ENCODE data around the gene ACTMAP. TPM values are rescaled to one million over a fixed set of nuclear protein-coding genes. Genes with fewer than 3 reads are reported as not detected.
"Not testable (repeated sequence)": the region's sequence is repeated elsewhere in the genome, so short reads cannot be mapped to it uniquely, and the experiment has no call there.

ACTMAP gene
- total RNA-seq, 2 donors from 2014 or later: 3.0 to 4.2 TPM

DNA sequence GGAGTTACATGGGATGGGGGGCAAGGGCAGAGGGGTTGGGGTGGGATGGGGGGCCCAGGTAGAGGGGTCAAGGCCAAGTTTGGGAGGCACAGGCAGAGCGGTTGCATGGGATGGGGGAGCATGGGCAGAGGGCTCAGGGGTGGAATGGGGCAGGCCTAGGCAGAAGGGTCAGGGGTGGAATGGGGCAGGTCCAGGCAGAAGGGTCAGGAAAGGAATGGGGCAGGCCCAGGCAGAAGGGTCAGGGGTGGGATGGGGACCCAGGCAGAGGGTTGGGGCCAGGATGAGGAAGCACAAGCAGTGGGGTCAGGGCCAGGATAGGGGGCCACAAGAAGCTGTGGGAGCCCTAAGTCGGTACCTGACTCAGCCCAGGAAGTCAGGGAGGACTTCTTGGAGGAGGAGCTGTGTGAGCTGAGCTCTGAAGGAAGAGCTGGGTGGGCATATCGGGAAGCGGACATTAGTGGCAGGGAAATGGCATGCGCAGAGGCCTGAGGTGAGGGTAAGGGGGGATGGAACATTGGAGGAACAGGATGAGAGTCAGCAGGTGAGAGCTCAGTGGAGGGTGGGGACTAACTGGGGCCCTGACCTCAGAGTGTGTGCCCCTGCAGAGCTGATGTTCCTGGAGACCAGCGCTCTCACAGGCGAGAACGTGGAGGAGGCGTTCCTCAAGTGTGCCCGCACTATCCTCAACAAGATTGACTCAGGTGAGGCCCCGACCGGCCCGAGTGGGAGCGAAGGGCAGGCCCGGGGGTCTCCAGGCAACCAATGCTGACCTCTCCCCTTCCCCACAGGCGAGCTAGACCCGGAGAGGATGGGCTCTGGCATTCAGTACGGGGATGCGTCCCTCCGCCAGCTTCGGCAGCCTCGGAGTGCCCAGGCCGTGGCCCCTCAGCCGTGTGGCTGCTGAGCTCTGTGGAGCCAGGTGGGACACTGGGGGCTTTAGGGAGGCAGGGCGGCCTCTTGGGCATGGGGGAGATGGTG lies 36.1 kb upstream of the ACTMAP start:
- intact Hi-C loops (cut with DNase I): no loop called here
- no peak for ATAC-seq

DNA sequence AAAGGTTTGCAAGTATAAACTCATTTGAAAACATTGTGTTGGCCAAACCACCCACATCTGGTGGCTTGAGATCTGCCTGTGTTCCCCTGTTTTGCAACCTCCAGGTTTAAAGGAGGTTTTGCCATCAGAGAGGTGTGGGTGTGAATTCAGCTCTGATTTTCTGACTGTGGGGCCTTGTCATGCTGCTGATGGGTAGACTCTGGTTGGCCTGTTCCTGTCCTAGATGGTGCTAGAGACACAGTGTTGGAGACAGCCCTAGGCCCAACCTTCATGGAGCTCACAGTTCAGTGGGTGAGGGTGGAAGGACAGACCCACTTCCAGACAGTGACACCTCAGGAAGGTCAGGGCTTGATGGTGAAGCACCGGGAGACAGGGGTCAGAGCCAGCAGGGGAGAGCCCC lies 35.2 kb upstream of the ACTMAP start:
- no peaks in the 10 kb centered on the region for H3K27me3 ChIP-seq
- no peak overlapping the region for H3K4me3 ChIP-seq
- intact Hi-C loops (cut with DNase I): no loop called here
- DNase-seq (no peak), ATAC-seq (no peak)
- TF ChIP-seq POLR2A (IDR thresholded peaks at IDR 0.05): no peak
- TF ChIP-seq, protein P1, sequence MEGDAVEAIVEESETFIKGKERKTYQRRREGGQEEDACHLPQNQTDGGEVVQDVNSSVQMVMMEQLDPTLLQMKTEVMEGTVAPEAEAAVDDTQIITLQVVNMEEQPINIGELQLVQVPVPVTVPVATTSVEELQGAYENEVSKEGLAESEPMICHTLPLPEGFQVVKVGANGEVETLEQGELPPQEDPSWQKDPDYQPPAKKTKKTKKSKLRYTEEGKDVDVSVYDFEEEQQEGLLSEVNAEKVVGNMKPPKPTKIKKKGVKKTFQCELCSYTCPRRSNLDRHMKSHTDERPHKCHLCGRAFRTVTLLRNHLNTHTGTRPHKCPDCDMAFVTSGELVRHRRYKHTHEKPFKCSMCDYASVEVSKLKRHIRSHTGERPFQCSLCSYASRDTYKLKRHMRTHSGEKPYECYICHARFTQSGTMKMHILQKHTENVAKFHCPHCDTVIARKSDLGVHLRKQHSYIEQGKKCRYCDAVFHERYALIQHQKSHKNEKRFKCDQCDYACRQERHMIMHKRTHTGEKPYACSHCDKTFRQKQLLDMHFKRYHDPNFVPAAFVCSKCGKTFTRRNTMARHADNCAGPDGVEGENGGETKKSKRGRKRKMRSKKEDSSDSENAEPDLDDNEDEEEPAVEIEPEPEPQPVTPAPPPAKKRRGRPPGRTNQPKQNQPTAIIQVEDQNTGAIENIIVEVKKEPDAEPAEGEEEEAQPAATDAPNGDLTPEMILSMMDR (IDR thresholded peaks at IDR 0.05): no peak
- no peaks in the 10 kb centered on the region for H3K9me3 ChIP-seq
- 40 to 60% methylated on average over 1 of the region's 1 CpG for WGBS, 2 donors
- no peaks in the 10 kb centered on the region for H3K4me1 ChIP-seq
- H3K27ac ChIP-seq: no peak overlapping the region
- H3K36me3 ChIP-seq (replicated peaks in 1 of 2; ENCODE audit: insufficient read depth in 1 of 2, low read depth in 2 of 2): no peaks in the 10 kb centered on the region

More for the DNA sequence above, 36.1 kb upstream of the ACTMAP start:
- no peak for DNase-seq
- Histone ChIP-seq H3K27ac (no peak overlapping the region), H3K4me1 (no peaks in the 10 kb centered on the region), H3K4me3 (no peak overlapping the region), H3K27me3 (no peaks in the 10 kb centered on the region), H3K36me3 (replicated peaks in 1 of 2; ENCODE audit: insufficient read depth in 1 of 2, low read depth in 2 of 2) (no peaks in the 10 kb centered on the region), H3K9me3 (no peaks in the 10 kb centered on the region)
- 88 to 92% methylated on average over 17 to 25 of the region's 25 CpGs for WGBS, 2 donors
- TF ChIP-seq, protein P1 (IDR thresholded peaks at IDR 0.05): no peak
- no peak for TF ChIP-seq POLR2A (IDR thresholded peaks at IDR 0.05)

GRCh38 chr19:40784146-40784545 lies 33.9 kb upstream of the ACTMAP start:
- WGBS, 2 donors: 95 to 100% methylated on average over 2 of the region's 2 CpGs
- intact Hi-C loops (cut with DNase I); H3K9me3 ChIP-seq; H3K4me1 ChIP-seq; H3K36me3 ChIP-seq (replicated peaks in 1 of 2; ENCODE audit: insufficient read depth in 1 of 2, low read depth in 2 of 2); H3K27me3 ChIP-seq; ATAC-seq; H3K27ac ChIP-seq; DNase-seq; H3K4me3 ChIP-seq: not testable (repeated sequence)

- no peaks in the 10 kb centered on the region for H3K9me3 ChIP-seq
- no peaks in the 10 kb centered on the region for H3K27me3 ChIP-seq
- DNase-seq: no peak
- peaks cover 6% of the 10 kb centered on the region for H3K4me1 ChIP-seq
- intact Hi-C loops (cut with DNase I): no loop called here
- TF ChIP-seq, protein P1 (IDR thresholded peaks at IDR 0.05): no peak
- TF ChIP-seq POLR2A (IDR thresholded peaks at IDR 0.05): no peak
- ATAC-seq: no peak
- 94 to 96% methylated on average over 9 to 14 of the region's 14 CpGs for WGBS, 2 donors
- H3K36me3 ChIP-seq (replicated peaks in 1 of 2; ENCODE audit: insufficient read depth in 1 of 2, low read depth in 2 of 2): no peaks in the 10 kb centered on the region
- H3K27ac ChIP-seq: no peak overlapping the region
- no peak overlapping the region for H3K4me3 ChIP-seq
Observed at GRCh38 chr19:40783711-40784110, 33.4 kb upstream of the ACTMAP start.

GRCh38 chr19:40781140-40781539 lies 30.9 kb upstream of the ACTMAP start:
- intact Hi-C loops (cut with DNase I): no loop called here
- DNase-seq (no peak), ATAC-seq (no peak)
- Histone ChIP-seq H3K27ac (no peak overlapping the region), H3K4me1 (peaks cover 16% of the 10 kb centered on the region), H3K27me3 (no peaks in the 10 kb centered on the region), H3K36me3 (replicated peaks in 1 of 2; ENCODE audit: insufficient read depth in 1 of 2, low read depth in 2 of 2) (no peaks in the 10 kb centered on the region), H3K4me3 (no peak overlapping the region), H3K9me3 (no peaks in the 10 kb centered on the region)
- WGBS, 2 donors: 94 to 97% methylated on average over 7 of the region's 7 CpGs
- TF ChIP-seq, protein P1 (IDR thresholded peaks at IDR 0.05): no peak
- no peak for TF ChIP-seq POLR2A (IDR thresholded peaks at IDR 0.05)

Measured in body of pancreas (tissue), 4 donors.